ENCODE results near the gene TMEM131L.

GRCh38 chr4:153468587-153468986 is 2.4 kb downstream of the TMEM131L start:
- TF ChIP-seq POLR2AphosphoS5 (IDR thresholded peaks at IDR 0.05) (no peak), POLR2A (IDR thresholded peaks at IDR 0.05) (no peak), CTCF (IDR thresholded peaks at IDR 0.05) (no peak), EP300 (IDR thresholded peaks at IDR 0.05) (no peak)
